ENCODE measurements around the gene KCNK4. TPM values are rescaled to one million over a fixed set of nuclear protein-coding genes. Genes with fewer than 3 reads are reported as not detected.

Gene KCNK4
- polyA plus RNA-seq, 3 donors = 0.06 TPM; not detected in 2

DNA sequence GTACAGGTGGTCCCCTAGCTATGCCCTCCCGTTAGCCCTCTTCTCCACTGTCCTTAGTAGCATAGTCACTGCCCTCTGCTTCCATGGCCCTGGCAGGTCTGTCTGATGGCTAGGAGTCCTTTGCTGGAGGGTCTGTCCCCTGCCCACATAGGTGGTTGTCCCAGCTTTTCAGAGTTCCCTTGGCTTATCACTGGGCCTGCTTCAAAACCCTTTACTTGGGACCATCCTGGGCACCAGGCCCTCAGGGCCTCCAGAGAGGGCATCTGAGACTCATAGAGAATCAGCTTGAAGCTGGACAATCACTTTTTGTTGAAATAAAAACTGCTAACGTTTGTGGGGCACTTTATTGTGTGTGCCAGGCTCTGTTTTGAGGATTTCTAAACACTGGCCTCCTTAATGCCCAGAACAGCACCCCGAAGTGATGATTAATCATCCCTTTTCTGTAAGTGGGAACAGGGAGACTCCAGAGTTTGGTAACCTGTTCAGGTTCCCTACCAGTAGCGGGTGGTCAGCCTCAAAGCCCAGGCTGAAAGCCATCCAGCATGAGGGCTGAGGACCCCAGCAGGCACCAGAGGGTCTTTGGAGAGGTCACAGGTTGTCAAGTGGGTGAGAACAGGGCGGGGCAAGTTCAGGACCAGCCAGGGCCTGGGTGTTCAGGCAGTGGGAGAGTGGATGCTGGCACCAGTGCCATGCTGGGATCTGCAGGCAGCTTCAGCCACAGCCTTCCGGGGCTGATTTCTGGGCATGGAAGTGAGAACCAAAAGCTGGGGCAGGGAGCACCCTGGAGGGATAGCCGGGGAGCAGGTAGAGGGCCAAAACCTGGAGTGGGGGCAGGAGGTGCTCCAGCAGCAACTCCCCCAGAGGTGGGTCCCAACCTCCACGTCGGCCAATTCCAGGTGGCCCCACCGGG lies 495 bp upstream of the KCNK4 start:
- no peak for DNase-seq

DNA sequence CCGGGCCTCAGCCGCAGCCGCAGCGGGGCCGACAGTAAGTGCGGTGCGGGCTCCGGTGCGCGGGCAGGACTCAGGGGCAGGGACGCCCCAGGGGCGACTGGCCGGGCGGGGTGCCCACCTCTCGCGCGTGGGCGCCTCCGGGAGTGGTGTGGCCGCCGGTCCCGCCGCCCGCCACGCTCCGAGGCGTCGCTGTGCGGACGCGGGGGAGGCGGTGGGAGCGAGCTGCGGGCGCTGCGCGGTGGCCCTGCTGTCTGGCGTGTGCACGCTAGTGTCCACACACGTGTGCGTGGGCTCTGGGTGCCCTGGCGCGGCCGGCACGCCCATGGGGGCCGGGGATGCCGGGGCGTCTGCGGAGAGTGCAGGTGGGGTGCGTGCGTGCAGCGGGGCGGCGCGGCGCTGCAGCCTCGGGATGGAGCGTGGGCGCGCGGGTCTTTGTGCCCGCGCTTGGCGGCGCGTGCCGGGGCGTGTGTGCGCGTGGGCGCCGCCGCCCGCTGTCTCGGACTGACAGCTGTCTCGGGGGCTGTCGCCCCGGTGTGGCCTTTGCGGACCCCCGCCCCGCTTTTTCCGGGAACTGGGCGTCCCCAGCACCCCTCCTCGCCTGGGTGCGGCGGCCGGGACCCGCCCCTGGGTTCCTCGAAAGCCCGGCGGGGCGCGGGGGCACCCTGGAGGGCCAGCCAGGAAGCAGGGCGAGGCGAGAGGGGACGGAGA lies 804 bp downstream of the KCNK4 start:
- DNase-seq = no peak

DNA sequence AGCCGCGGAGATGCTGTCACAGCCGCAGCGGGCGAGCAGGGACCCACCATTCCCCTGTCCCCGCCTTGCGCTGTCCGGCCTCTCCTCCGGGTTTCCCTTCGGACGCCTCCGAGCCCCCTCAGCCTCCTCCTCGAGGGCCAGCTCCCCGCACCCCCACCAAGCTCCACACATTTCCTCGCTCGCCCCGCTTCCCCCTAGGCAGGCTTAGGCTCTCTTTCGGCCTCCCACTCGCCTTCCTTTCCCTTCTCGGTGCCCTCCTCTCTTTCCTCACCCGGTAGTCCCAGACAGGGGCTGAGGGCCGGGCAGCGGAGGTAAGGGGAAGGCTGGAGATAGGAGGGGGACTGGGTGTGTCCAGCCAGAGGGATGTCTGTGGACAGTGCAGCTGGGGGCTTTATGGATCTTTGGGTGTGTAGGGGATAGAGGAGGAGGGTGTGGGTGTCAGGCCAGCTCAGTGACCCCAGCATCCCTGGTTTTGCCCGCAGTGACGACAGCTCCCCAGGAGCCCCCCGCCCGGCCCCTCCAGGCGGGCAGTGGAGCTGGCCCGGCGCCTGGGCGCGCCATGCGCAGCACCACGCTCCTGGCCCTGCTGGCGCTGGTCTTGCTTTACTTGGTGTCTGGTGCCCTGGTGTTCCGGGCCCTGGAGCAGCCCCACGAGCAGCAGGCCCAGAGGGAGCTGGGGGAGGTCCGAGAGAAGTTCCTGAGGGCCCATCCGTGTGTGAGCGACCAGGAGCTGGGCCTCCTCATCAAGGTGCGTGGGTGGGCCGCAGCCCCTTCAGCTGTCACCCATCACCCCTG lies 1.6 kb downstream of the KCNK4 start:
- no peak for DNase-seq

DNA sequence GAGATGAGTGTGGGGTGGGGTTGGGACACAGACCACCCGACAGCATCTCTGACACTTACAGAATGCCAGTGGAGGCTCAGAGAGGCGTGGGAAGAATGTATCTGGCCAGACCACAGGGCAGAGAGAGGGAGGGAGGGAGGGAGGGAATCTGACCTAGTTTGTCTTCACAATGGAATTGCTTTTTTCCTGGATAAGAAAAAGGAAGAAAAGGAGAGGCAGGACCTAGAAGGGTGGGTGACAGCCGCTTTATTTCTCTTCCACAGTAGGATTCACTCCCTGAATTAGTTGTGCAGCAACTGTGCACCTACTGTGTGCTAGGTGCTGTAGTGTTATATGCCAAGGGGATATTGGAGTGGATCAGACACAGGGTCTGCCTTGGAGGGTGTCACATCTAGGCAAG lies 3.7 kb downstream of the KCNK4 start:
- DNase-seq = no peak

DNA sequence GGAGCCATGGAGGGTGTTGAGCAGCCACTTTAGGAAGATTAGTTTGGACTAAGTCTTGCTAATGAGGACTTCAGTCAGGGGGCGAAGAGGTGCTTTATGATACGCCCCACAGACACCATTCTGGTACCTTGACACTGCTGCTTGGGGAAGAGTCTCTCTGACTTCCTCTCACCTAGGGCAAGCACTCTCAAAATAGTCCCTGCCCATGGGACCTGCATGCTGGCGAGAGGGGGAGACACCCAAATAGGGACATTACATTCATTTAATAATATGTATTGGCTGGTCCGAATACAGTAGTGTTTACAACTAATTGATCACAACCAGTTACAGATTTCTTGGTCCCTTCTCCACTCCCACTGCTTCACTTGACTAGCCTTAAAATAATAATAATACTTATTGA lies 4.7 kb downstream of the KCNK4 start:
- no peak for DNase-seq

DNA sequence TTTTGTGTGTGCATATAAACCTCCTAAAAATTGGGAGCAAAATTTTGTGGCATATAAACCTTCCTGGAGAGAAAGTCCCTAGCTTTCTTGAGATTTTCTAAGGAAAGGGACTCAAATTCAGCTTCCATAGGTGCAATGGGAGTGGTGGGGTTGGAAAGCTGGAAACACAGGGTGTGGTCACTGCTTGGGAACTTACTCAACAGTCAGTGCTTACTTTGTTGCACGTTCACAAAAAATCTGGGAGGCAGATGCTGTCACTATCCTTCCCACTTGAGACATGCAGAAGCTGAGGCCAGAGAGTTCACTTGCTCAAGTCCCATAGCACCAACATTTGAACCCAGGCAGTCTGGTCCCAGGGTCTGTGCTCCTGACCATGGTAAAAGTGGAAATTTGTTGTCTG lies 5.1 kb downstream of the KCNK4 start:
- no peak for DNase-seq

DNA sequence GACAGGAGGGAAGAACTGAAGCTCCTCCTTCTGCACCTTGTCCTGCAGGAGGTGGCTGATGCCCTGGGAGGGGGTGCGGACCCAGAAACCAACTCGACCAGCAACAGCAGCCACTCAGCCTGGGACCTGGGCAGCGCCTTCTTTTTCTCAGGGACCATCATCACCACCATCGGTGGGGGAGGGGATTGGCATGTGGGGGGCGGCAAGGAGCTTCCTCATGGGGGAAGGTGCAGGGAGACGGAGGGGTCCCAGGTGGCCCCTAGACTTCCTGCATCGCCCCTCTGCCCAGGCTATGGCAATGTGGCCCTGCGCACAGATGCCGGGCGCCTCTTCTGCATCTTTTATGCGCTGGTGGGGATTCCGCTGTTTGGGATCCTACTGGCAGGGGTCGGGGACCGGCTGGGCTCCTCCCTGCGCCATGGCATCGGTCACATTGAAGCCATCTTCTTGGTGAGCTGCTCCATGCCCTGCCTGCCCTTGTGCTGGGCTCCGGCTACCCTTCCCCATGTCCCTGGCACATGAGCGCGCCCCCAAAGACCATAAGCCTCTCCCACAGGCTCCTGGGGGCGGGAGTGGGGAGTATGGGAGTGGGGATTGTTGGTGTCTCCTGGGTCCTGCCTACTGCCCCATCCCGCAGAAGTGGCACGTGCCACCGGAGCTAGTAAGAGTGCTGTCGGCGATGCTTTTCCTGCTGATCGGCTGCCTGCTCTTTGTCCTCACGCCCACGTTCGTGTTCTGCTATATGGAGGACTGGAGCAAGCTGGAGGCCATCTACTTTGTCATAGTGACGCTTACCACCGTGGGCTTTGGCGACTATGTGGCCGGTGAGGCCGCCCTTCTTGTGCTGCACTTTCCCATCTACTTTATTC lies 6.0 kb downstream of the KCNK4 start:
- DNase-seq = no peak

DNA sequence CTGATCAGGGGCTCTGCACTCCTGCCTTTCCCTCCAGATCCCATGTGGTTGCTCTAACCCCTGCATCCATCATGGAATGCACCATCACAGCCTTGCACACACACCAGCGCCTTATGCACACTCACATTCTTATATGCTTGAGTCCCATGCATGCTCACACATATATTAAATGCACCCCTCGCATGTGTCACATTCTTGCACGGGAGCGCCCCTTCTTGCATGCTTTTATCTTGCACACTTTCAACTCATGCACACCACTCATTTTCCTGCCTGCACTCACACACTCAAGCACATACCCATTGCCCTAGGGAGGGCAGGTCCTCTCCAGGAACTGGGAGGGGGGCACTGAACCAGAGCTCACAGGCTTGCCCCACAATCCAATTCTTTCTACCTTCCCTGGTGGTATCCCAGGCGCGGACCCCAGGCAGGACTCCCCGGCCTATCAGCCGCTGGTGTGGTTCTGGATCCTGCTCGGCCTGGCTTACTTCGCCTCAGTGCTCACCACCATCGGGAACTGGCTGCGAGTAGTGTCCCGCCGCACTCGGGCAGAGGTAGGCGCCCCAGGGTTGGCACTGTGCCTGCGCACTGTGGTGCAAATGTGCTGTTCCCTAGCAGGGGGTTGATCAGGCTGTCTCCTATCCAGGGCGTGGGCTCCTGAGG lies 6.7 kb downstream of the KCNK4 start:
- no peak for DNase-seq

DNA sequence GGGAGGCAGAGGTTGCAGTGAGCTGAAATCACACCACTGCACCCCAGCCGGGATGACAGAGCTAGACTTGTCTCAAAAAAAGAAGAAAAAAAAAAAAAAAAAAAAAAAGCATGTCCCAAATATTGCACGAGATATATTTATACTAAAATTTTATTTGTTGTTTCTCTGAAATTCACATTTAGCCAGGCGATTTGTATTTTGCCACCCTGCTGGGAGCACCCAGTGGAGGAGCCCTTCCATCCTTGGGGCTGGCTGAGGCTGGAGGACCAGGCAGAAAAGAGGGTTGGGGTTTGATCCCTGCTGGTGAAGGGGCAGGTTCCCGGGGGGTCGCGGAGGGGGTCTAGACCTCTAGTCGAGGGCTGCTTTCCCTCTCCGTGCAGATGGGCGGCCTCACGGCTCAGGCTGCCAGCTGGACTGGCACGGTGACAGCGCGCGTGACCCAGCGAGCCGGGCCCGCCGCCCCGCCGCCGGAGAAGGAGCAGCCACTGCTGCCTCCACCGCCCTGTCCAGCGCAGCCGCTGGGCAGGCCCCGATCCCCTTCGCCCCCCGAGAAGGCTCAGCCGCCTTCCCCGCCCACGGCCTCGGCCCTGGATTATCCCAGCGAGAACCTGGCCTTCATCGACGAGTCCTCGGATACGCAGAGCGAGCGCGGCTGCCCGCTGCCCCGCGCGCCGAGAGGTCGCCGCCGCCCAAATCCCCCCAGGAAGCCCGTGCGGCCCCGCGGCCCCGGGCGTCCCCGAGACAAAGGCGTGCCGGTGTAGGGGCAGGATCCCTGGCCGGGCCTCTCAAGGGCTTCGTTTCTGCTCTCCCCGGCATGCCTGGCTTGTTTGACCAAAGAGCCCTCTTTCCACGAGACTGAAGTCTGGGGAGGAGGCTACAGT lies 8.1 kb downstream of the KCNK4 start:
- no peak for DNase-seq

DNA sequence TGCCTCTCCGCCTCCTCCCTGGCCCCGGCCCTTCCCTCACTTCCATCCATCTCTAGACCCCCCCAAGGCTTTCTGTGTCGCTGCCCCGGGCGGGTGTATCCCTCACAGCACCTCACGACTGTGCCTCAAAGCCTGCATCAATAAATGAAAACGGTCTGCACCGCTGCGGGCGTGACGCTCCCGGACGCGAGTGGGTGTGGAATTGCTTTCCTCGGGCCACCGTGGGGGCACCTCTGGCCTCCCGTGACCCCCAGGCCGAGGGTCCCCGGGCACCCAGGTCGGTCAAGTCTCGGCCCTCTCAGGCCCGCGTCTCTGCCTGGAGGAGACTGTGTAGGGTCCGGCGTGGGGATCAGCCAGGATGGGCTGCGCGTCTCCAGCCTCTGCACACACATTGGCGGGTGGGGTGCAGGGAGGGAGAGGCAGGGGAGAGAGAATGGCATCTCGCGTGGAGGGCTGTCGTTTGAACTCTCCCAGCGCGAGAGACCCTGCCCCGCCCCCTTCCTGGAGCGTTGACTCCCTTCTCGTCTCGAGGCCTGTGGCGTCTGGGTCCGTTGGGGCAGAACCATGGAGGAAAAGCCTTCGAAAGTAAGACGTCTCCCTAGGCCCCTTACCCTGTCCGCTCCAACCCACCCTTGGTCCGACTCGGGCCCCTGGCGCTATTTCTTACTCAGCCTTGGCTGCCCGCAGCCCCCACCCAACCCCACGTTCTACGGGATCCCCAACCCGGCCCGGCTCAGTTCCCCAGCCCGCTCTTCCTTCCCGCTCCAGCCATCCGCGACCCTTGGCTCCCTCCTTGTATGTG lies 8.9 kb downstream of the KCNK4 start, which contains the start of gene CATSPERZ:
Gene CATSPERZ, plus strand, starts transcription at position 512 of the 802 bp plus-strand sequence. Its CDS starts 53 bp downstream, at position 565.
- no peak for DNase-seq

DNA sequence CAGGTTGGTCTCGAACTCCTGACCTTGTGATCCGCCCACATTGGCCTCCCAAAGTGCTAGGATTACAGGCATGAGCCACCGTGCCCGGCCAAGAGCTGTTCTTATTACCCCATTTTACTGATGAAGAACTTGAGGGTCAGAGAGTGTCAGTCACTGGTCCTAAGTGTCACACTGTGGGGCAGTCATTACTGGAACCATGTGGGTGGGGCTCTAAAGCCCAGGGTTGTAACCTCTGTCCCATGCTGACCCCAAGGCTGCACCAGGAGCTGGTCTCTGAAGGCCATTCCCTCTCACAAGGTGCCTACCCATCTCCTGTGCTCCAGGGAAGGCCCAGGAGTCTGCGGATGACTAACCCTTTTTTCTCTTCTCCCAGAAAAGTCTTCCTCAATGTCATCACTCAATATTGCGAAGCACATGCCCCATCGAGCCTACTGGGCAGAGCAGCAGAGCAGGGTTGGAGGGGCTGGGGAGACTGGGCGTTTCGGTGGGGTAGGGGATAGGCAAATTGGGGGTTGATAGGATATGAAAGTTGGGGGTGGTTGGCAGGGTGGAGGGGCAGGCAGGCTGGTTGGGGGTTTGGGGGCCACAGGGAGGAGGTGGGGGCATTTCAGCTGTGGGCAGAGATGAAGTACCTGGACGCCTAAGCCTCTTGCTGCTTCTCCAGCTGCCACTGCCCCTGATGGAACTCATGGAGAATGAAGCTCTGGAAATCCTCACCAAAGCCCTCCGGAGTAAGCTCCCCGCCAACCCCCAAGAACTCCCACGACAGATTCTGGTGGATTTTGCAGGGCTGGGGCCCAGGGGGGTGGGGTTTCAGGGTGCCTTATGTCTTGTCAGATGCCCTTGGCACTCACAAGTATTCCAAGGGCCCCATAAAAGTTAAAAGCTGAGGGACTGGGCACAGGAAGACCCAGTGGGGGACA lies 12.3 kb downstream of the KCNK4 start:
- DNase-seq = no peak

DNA sequence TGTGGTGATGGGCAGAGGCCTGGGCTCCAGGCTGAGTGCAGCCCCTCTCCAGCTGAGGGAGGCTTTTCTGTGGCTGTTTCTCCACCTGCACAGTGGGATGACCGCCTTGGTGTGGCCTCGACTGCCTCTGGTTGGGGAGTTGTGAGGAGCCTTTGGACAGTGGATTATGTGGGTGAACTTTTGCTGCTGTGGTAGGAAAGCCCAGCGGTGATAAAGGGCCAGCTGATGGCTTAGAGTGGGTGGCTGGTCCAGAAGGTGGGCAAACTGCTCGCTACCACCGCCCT lies 12.9 kb downstream of the KCNK4 start:
- no peak for DNase-seq

DNA sequence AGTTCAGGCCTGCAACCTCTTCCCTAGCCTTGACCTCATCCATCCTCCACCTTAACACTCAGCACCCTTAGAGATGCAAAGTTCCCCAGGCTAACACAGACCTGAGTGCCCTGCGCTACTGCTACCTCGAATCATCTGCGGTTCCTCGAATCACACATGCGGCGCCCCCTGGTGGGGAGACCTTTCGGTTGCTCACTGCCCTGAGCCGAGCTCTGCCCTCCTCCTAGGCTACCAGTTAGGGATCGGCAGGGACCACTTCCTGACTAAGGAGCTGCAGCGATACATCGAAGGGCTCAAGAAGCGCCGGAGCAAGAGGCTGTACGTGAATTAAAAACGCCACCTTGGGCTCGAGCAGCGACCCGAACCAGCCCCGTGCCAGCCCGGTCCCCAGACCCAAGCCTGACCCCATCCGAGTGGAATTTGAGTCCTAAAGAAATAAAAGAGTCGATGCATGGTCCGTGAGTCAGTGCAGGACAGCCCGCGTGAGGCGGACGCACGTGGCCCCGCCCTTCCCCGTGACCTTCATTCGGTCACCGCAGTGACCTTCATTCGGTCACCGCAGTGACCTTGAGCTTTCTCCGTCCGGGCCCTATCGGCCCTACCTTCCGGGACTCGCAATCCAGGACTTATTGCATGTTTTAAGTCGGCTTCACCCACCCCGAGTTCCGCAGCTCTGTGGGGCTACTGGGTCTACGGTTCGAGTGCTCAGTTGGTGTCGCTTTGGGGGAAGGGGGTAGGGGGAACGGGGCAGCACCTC lies 13.4 kb downstream of the KCNK4 start:
- DNase-seq = peak; percentile 88

DNA sequence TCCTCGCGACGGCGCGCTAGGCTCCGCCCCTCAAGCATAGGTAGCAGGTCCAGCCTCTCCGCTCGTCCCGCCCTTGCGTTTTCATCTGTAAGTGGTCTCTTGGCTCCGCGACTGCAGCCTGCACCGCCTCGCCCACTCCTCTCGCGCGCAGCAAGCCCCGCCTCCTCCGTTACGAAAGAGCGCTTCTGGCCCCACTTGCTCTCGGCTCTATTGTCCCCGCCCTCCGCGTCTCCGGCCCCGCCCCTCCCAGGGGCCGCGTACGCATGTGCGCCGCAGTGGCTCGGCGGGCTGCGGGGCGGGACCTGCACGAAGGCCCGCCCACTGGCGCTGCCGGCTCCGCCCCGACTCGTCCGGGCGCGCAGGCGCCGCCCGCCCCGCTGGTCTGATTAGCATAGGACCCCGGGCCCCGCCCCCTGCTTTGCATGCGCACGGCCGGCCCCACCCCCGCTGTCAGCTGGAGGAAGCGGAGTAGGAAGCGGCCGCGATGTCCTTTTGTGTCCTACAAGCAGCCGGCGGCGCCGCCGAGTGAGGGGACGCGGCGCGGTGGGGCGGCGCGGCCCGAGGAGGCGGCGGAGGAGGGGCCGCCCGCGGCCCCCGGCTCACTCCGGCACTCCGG lies 14.1 kb downstream of the KCNK4 start, which contains the start of gene ESRRA:
Gene ESRRA, plus strand, starts transcription at position 450 of the 616 bp plus-strand sequence. CDS start 1,656 bp downstream, outside the sequence.
- DNase-seq = peak; percentile 97

DNA sequence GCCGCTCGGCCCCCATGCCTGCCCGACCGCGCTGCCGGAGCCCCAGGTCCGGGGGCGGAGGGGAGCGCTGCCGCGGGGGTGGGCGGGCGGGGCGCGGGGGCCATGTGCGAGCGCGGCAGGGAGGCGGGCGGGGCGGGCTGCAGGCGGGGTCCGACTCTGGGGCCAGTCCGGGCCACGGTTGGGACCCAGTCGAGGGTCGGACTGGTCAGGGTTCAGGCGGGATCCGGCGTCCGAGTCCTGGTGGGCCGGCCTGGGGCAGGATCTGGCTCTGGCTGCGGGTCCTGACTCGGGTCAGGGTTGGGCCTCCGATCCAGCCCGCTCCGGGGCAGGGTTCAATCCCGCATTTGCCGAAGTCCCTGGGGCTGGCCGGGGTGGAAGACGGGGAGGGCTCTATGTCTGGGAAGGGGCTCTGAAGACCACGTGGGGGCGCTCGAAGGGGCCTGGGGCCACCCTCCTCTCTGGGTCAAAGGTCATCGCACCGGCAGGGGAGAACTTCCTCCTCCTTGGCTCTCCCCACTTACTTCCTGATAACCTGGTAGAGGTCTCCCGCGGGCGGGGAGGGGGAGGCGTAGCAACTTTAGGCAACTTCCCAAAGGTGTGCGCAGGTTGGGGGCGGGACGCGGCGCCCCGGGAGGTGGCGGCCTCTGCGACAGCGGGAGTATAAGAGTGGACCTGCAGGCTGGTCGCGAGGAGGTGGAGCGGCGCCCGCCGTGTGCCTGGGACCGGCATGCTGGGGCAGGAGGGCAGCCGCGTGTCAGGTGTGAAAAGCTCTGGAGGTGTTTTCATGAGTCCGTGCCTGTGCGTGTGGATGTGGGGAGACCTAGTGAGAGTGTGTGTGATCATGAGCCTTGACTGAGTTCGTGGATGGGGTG lies 14.8 kb downstream of the KCNK4 start:
- DNase-seq = peak; percentile 45

DNA sequence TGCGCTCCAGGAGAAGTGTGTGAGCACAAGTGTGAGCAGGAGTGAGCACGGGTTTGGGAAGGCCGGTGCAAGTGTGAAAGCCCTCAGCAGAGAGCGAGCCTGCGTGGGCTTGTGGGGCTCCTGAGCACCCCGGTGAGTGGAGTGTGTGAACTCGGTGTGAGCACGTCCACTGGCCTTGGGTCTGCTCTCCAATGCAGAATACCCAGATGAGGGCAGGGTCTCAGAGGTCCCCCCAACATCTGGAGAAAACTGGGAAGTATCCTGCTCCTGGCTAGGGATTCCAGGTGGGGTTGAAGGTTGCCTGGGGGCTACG lies 15.4 kb downstream of the KCNK4 start:
- no peak for DNase-seq

Data from renal pelvis (tissue), 4 donors.